ENCODE results near the gene CELA1. TPM values are rescaled to one million over a fixed set of nuclear protein-coding genes. Genes with fewer than 3 reads are reported as not detected.

The CELA1 gene
- total and polyA plus RNA-seq, 10 of the 15 experiments (the other 5 are each of a cell fraction or from before 2014, with no cell fraction given), result not detected

DNA sequence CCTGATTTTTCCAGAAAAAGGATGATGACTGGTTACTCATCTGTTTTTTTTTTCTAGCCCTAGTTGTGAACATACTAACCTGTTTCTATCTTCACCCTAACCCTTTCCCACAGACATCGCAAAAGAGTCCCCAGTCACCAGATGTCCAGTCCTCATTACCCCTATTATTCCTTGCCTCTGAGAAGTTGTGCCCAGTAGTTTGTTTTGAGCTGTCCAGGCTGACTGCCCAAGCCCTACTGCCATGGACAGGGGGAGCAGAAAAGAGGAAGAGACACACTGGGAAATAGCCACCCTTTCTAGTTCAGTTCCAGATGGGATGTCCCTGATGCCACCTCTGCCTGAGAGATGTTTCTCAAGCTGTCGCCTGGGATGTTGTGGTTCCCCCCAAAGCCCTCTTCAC lies 13.8 kb upstream of the CELA1 start (continued):
- TF ChIP-seq CEBPB (IDR thresholded peaks at IDR 0.05; ENCODE audit: borderline replicate concordance in 1 of 2, low read depth in 2 of 2, low read length in 2 of 2) (no peak), SMAD1 (IDR thresholded peaks at IDR 0.05; ENCODE audit: low read depth, partially characterized antibody) (no peak), CREB1 (IDR thresholded peaks at IDR 0.05; ENCODE audit: low read depth) (no peak), SMC3 (IDR thresholded peaks at IDR 0.05; ENCODE audit: borderline replicate concordance, low read length) (no peak), SKIL (IDR thresholded peaks at IDR 0.05; ENCODE audit: low read depth, poor library complexity, severe bottlenecking) (no peak), EED (IDR thresholded peaks at IDR 0.05; ENCODE audit: low read depth) (no peak)
- TF ChIP-seq, protein P1, sequence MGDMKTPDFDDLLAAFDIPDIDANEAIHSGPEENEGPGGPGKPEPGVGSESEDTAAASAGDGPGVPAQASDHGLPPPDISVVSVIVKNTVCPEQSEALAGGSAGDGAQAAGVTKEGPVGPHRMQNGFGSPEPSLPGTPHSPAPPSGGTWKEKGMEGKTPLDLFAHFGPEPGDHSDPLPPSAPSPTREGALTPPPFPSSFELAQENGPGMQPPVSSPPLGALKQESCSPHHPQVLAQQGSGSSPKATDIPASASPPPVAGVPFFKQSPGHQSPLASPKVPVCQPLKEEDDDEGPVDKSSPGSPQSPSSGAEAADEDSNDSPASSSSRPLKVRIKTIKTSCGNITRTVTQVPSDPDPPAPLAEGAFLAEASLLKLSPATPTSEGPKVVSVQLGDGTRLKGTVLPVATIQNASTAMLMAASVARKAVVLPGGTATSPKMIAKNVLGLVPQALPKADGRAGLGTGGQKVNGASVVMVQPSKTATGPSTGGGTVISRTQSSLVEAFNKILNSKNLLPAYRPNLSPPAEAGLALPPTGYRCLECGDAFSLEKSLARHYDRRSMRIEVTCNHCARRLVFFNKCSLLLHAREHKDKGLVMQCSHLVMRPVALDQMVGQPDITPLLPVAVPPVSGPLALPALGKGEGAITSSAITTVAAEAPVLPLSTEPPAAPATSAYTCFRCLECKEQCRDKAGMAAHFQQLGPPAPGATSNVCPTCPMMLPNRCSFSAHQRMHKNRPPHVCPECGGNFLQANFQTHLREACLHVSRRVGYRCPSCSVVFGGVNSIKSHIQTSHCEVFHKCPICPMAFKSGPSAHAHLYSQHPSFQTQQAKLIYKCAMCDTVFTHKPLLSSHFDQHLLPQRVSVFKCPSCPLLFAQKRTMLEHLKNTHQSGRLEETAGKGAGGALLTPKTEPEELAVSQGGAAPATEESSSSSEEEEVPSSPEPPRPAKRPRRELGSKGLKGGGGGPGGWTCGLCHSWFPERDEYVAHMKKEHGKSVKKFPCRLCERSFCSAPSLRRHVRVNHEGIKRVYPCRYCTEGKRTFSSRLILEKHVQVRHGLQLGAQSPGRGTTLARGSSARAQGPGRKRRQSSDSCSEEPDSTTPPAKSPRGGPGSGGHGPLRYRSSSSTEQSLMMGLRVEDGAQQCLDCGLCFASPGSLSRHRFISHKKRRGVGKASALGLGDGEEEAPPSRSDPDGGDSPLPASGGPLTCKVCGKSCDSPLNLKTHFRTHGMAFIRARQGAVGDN (IDR thresholded peaks at IDR 0.05), result no peak
